Esophagus squamous epithelium (tissue), 5 donors: ENCODE results near the gene CTSD. TPM values are rescaled to one million over a fixed set of nuclear protein-coding genes. Genes with fewer than 3 reads are reported as not detected.
"Not testable (repeated sequence)": the region's sequence is repeated elsewhere in the genome, so short reads cannot be mapped to it uniquely, and the experiment has no call there.

Source experiments
- DNase-seq: peaks from one replicate; lab custom pipeline; 2025; lab: John Stamatoyannopoulos, UW
- H3K27ac ChIP-seq, 4 donors: fragments of 200-600 bp; sonication (generic); one replicate each; pipeline ENCODE4 v1.5.1; 2016 to 2019; ENCODE audit warnings: mild to moderate bottlenecking in 1 of 4
- H3K27me3 ChIP-seq, 4 donors: fragments of 200-600 bp; sonication (generic); 1 replicate in 3 of 4; 2 replicates in 1 of 4; pipeline versions ENCODE4 v1.5.1 to v1.6.0; 2017 to 2021; ENCODE audit warnings: antibody characterized with exemption in 1 of 4
- H3K36me3 ChIP-seq, 3 donors: fragments of 200-600 bp; sonication (generic); one replicate each; pipeline ENCODE4 v1.5.1; 2016 to 2019
- H3K4me1 ChIP-seq, 3 donors: fragments of 200-600 bp; sonication (generic); one replicate each; pipeline ENCODE4 v1.5.1; 2017 to 2019
- H3K4me3 ChIP-seq, 4 donors: fragments of 200-600 bp; sonication (generic); 1 replicate in 3 of 4; 2 replicates in 1 of 4; pipeline ENCODE4 v1.5.1; 2016 to 2019; ENCODE audit warnings: mild to moderate bottlenecking in 2 of 4, moderate library complexity in 1 of 4
- H3K9me3 ChIP-seq, 3 donors: fragments of 200-600 bp; sonication (generic); one replicate each; pipeline ENCODE4 v1.5.1; 2016 to 2019
- CTCF ChIP-seq, 6 experiments: fragments of 450-650 bp in 4 of 6; fragments of 200-600 bp in 2 of 6; sonication (generic) in 2 of 6; IDR thresholded peaks; one replicate each; pipeline ENCODE4 v1.5.1; 2016 to 2019; ENCODE audit warnings: antibody characterized with exemption in 6 of 6, mild to moderate bottlenecking in 4 of 6, moderate library complexity in 4 of 6
- POLR2A ChIP-seq, 4 donors: fragments of 450-650 bp; IDR thresholded peaks; one replicate each; pipeline ENCODE4 v1.6.1; 2017; ENCODE audit warnings: antibody characterized with exemption in 4 of 4, mild to moderate bottlenecking in 4 of 4, moderate library complexity in 3 of 4
- WGBS, 2 donors: methylation state at CpG; one replicate each; pipeline ENCODE4 v1.1.5; 2018; 5-methylcytosine and 5-hydroxymethylcytosine counted together
- intact Hi-C: fragments of 100-400 bp; cut with DNase I; formaldehyde crosslinking; loops from one replicate; pipeline ENCODE4 v1.15.0; 2022
- total RNA-seq, 4 donors: library from RNA; depleted of rRNA; stranded (reverse); fragments of >200 nt; gene quantifications; one replicate each; pipeline ENCODE4 v1.1.0, GENCODE V29; 2016
- donor health status: DM: yes; HTN: yes; CAD: no.

Gene CTSD
- total RNA-seq, 4 donors from 2014 or later = 369 to 649 (median 567) TPM

- no peak for TF ChIP-seq POLR2A (IDR thresholded peaks at IDR 0.05)
- no peak for TF ChIP-seq CTCF (IDR thresholded peaks at IDR 0.05)
- intact Hi-C loops = no loop called here
- Histone ChIP-seq H3K27ac (peak overlapping the region; percentile 40 to 76 (median 64)), H3K4me3 (no peak overlapping the region), H3K27me3 (peaks cover 0 to under 1% (median 0%) of the 10 kb centered on the region in 4 donors), H3K4me1 (peaks cover 26 to 48% (median 28%) of the 10 kb centered on the region in 3 donors), H3K36me3 (no peaks in the 10 kb centered on the region), H3K9me3 (no peaks in the 10 kb centered on the region)
- DNase-seq = no peak
- 44 to 50% methylated on average over 6 of the region's 6 CpGs for WGBS, 2 donors
These were observed 8.0 kb upstream of the CTSD start for GRCh38 chr11:1771700-1772099.

DNA sequence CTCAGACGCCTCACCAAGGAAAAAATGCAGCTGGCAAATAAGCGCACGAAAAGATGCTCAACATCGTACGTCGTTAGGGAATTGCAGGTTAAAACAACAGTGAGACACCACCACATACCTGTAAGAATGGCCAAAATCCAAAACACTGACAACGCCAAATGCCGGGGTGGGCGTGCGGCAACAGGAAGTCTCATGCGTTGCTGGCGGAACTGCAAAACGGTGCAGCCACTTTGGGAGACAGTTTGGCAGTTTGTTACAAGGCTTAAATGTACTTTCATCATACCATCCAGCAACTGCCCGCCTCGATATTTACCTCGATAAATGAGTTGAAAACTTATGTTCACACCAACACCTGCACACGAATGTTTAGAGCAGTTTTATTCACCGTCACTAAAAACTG lies 7.5 kb upstream of the CTSD start:
- no peaks in the 10 kb centered on the region for H3K36me3 ChIP-seq
- H3K4me1 ChIP-seq = peaks cover 26 to 48% (median 28%) of the 10 kb centered on the region in 3 donors
- intact Hi-C loops = no loop called here
- TF ChIP-seq CTCF (IDR thresholded peaks at IDR 0.05) = no peak
- no peak for TF ChIP-seq POLR2A (IDR thresholded peaks at IDR 0.05)
- no peaks in the 10 kb centered on the region for H3K27me3 ChIP-seq
- 34 to 59% methylated on average over 18 of the region's 18 CpGs for WGBS, 2 donors
- H3K27ac ChIP-seq = peak overlapping the region; percentile 40 to 76 (median 64)
- DNase-seq = no peak
- H3K4me3 ChIP-seq = no peak overlapping the region
- H3K9me3 ChIP-seq = no peaks in the 10 kb centered on the region

DNA sequence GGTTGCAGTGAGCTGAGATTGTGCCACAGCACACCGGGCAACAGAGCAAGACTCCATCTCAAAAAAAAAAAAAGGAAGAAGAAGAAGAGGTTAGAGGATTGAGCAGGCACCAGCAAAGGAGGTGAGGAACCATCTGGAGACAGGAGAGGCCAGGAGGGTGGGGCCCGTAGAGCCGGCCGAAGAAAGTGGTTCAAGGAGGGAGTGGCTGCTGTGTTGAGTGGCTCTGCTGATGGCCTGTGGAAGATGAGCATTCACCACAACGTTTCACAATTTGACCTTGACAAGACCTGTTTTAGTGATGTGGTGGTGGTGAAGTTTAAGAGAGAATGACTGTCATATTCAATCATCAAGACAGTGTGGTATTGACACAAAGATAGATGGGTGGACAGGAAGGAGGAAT lies 6.8 kb upstream of the CTSD start:
- H3K27me3 ChIP-seq = no peaks in the 10 kb centered on the region
- no peak overlapping the region for H3K4me3 ChIP-seq
- H3K9me3 ChIP-seq = no peaks in the 10 kb centered on the region
- intact Hi-C loops = no loop called here
- peak overlapping the region in 1 of 4 donors; percentile 76 for H3K27ac ChIP-seq
- TF ChIP-seq CTCF (IDR thresholded peaks at IDR 0.05) (no peak), POLR2A (IDR thresholded peaks at IDR 0.05) (no peak)
- 50 to 58% methylated on average over 5 of the region's 5 CpGs for WGBS, 2 donors
- H3K4me1 ChIP-seq = peaks cover 26 to 48% (median 28%) of the 10 kb centered on the region in 3 donors
- no peak for DNase-seq
- no peaks in the 10 kb centered on the region for H3K36me3 ChIP-seq

GRCh38 chr11:1770061-1770460 lies 6.3 kb upstream of the CTSD start:
- DNase-seq = no peak
- Histone ChIP-seq H3K27me3 (no peaks in the 10 kb centered on the region), H3K9me3 (no peaks in the 10 kb centered on the region), H3K4me3 (no peak overlapping the region), H3K36me3 (no peaks in the 10 kb centered on the region), H3K27ac (no peak overlapping the region), H3K4me1 (peaks cover 26 to 48% (median 28%) of the 10 kb centered on the region in 3 donors)
- 92 to 93% methylated on average over 7 of the region's 7 CpGs for WGBS, 2 donors
- intact Hi-C loops = no loop called here
- TF ChIP-seq POLR2A (IDR thresholded peaks at IDR 0.05) (no peak), CTCF (IDR thresholded peaks at IDR 0.05) (no peak)

DNA sequence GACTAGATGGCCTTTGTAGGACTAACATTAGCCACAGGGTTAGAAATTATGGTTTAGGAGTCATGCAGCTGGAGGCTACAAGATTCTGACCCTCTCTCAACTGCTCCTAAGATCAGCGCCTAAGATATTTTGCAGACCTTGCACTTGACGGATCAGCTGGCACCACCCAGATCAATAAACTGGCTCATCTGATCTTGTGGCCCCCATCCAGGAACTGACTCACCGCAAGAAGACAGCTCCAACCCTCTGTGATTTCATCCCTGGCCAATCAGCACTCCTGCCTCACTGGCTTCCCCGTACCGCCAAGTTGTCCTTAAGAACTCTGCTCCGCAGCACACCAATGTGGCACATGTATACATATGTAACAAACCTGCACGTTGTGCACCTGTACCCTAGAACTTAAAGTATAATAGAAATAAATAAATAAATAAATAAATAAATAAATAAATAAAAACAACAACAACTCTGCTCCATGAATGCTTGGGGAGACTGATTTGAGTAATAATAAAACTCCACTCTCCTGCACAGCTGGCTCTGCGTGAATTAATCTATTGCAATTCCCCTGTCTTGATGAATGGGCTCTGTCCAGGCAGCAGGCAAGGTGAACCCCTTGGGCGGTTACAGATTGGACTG lies 5.7 kb upstream of the CTSD start:
- H3K4me3 ChIP-seq, H3K36me3 ChIP-seq, H3K27ac ChIP-seq, DNase-seq, H3K27me3 ChIP-seq, H3K9me3 ChIP-seq, intact Hi-C loops: not testable (repeated sequence)
- H3K4me1 ChIP-seq = peaks cover 27 to 51% (median 29%) of the 10 kb centered on the region in 3 donors
- 63 to 76% methylated on average over 8 to 9 of the region's 9 CpGs for WGBS, 2 donors
